ENCODE results near the gene MCF2L.
"Not testable (repeated sequence)": the region's sequence is repeated elsewhere in the genome, so short reads cannot be mapped to it uniquely, and the experiment has no call there.

The MCF2L gene

GRCh38 chr13:113096052-113096744, 127.2 kb downstream of the MCF2L start:
- DNase-seq (ENCODE audit: low spot score): no peak

GRCh38 chr13:113096745-113097305, 127.8 kb downstream of the MCF2L start:
- DNase-seq (ENCODE audit: low spot score): no peak

GRCh38 chr13:113097651-113098050, 128.6 kb downstream of the MCF2L start:
- DNase-seq (ENCODE audit: low spot score): no peak

GRCh38 chr13:113098162-113098732, 129.2 kb downstream of the MCF2L start:
- DNase-seq (ENCODE audit: low spot score): no peak

- no peak for DNase-seq (ENCODE audit: low spot score)
These were observed 130.1 kb downstream of the MCF2L start for GRCh38 chr13:113099142-113099541.

- DNase-seq (ENCODE audit: low spot score): not testable (repeated sequence)
These were observed 133.3 kb downstream of the MCF2L start for GRCh38 chr13:113102302-113102701.

- no peak for DNase-seq (ENCODE audit: low spot score)
These were observed 133.7 kb downstream of the MCF2L start for GRCh38 chr13:113102727-113103126.

GRCh38 chr13:113103646-113104045, 134.6 kb downstream of the MCF2L start:
- DNase-seq (ENCODE audit: low spot score): no peak

GRCh38 chr13:113105032-113105920, 136.3 kb downstream of the MCF2L start, which contains the start of gene F7:
Gene F7, plus strand, starts transcription at chr13:113105791. Its CDS starts 51 bp downstream, at chr13:113105842.
- DNase-seq (ENCODE audit: low spot score): no peak

GRCh38 chr13:113105921-113106452, 137.0 kb downstream of the MCF2L start:
- no peak for DNase-seq (ENCODE audit: low spot score)

GRCh38 chr13:113106711-113107351, 137.8 kb downstream of the MCF2L start:
- no peak for DNase-seq (ENCODE audit: low spot score)

- not testable (repeated sequence) for DNase-seq (ENCODE audit: low spot score)
These were observed 139.5 kb downstream of the MCF2L start for GRCh38 chr13:113108521-113108920.

GRCh38 chr13:113109151-113110047, 140.4 kb downstream of the MCF2L start:
- DNase-seq (ENCODE audit: low spot score): no peak

- no peak for DNase-seq (ENCODE audit: low spot score)
These were observed 141.2 kb downstream of the MCF2L start for GRCh38 chr13:113110048-113110851.

GRCh38 chr13:113110852-113111315, 141.9 kb downstream of the MCF2L start:
- no peak for DNase-seq (ENCODE audit: low spot score)

GRCh38 chr13:113111821-113112220, 142.8 kb downstream of the MCF2L start:
- not testable (repeated sequence) for DNase-seq (ENCODE audit: low spot score)

GRCh38 chr13:113112475-113112874, 143.5 kb downstream of the MCF2L start:
- DNase-seq (ENCODE audit: low spot score): not testable (repeated sequence)

- DNase-seq (ENCODE audit: low spot score): no peak
These were observed 144.2 kb downstream of the MCF2L start for GRCh38 chr13:113112893-113113845.
